HepG2 (cell line): ENCODE measurements around the gene CPPED1. TPM values are rescaled to one million over a fixed set of nuclear protein-coding genes. Genes with fewer than 3 reads are reported as not detected.

Experiments
- CCAR2 ChIP-seq: fragments of 200-400 bp; formaldehyde crosslinking; optimal IDR thresholded peaks from 2 replicates; pipeline ENCODE3; 2018; ENCODE audit warnings: low read depth, mild to moderate bottlenecking, low read length, moderate library complexity
- DDIT3 ChIP-seq: sonication (generic); formaldehyde crosslinking; IDR thresholded peaks from 2 replicates; pipeline ENCODE4 v1.4.0; 2020; ENCODE audit warnings: mild to moderate bottlenecking, missing genetic modification reagents
- ETV5 ChIP-seq: IDR thresholded peaks from 2 replicates; pipeline ENCODE4 v1.6.1; 2018; ENCODE audit warnings: missing biosample characterization, missing genetic modification reagents, inconsistent platforms, borderline replicate concordance
- HNRNPH1 ChIP-seq: fragments of 200-400 bp; formaldehyde crosslinking; optimal IDR thresholded peaks from 2 replicates; pipeline ENCODE3; 2017; ENCODE audit warnings: mild to moderate bottlenecking, low read depth, low read length
- ISL2 ChIP-seq: sonication (generic); formaldehyde crosslinking; IDR thresholded peaks from 2 replicates; pipeline ENCODE4 v1.5.0; 2020; ENCODE audit warnings: missing genetic modification reagents
- RELA ChIP-seq: sonication (generic); formaldehyde crosslinking; IDR thresholded peaks from 2 replicates; pipeline ENCODE4 v1.4.0; 2020; ENCODE audit warnings: missing genetic modification reagents
- RFX3 ChIP-seq: IDR thresholded peaks from 2 replicates; pipeline ENCODE4 v1.6.1; 2016; ENCODE audit warnings: missing biosample characterization, missing genetic modification reagents
- SNAPC2 ChIP-seq: sonication (generic); formaldehyde crosslinking; IDR thresholded peaks from 2 replicates; pipeline ENCODE4 v1.8.1; 2022; ENCODE audit warnings: mild to moderate bottlenecking, missing genetic modification reagents
- SOX6 ChIP-seq, 2 experiments: fragments of 450-650 bp in 1 of 2; sonication (generic) in 1 of 2; formaldehyde crosslinking in 1 of 2; IDR thresholded peaks; 2 replicates each; pipeline versions ENCODE4 v1.4.0 to v1.6.1; 2017 to 2020; ENCODE audit warnings: antibody characterized with exemption in 1 of 2, mild to moderate bottlenecking in 1 of 2, missing genetic modification reagents in 1 of 2
- THAP9 ChIP-seq: sonication (generic); formaldehyde crosslinking; IDR thresholded peaks from 2 replicates; pipeline ENCODE4; 2020; ENCODE audit warnings: missing genetic modification reagents, mild to moderate bottlenecking, borderline replicate concordance
- TSC22D2 ChIP-seq: sonication (generic); formaldehyde crosslinking; IDR thresholded peaks from 2 replicates; pipeline ENCODE4 v1.5.1; 2020; ENCODE audit warnings: missing genetic modification reagents, mild to moderate bottlenecking, borderline replicate concordance
- WIZ ChIP-seq: sonication (generic); formaldehyde crosslinking; IDR thresholded peaks from 2 replicates; pipeline ENCODE4 v1.5.1; 2020; ENCODE audit warnings: mild to moderate bottlenecking, missing genetic modification reagents
- ZKSCAN8 ChIP-seq: IDR thresholded peaks from 2 replicates; pipeline ENCODE4 v1.6.1; 2016; ENCODE audit warnings: borderline replicate concordance, missing genetic modification reagents, missing compliant biosample characterization
- ZNF160 ChIP-seq: sonication (generic); formaldehyde crosslinking; IDR thresholded peaks from 2 replicates; pipeline ENCODE4 v1.8.0; 2022; ENCODE audit warnings: mild to moderate bottlenecking, inconsistent platforms, missing genetic modification reagents
- ZNF713 ChIP-seq: sonication (generic); formaldehyde crosslinking; IDR thresholded peaks from 2 replicates; pipeline ENCODE4 v1.4.0; 2020; ENCODE audit warnings: mild to moderate bottlenecking, missing genetic modification reagents
- ZNF788 ChIP-seq: sonication (generic); formaldehyde crosslinking; IDR thresholded peaks from 2 replicates; pipeline ENCODE4 v1.5.0; 2020; ENCODE audit warnings: mild to moderate bottlenecking, missing genetic modification reagents, borderline replicate concordance
- ZSCAN21 ChIP-seq: sonication (generic); formaldehyde crosslinking; IDR thresholded peaks from 2 replicates; pipeline ENCODE4 v1.8.0; 2022; ENCODE audit warnings: mild to moderate bottlenecking, missing genetic modification reagents, moderate library complexity, borderline replicate concordance
- ZSCAN31 ChIP-seq: sonication (generic); formaldehyde crosslinking; IDR thresholded peaks from 2 replicates; pipeline ENCODE4 v1.5.0; 2020; ENCODE audit warnings: low read depth, mild to moderate bottlenecking, missing genetic modification reagents
- polyA plus RNA-seq, 8 experiments: library from polyadenylated mRNA; depleted of rRNA in 3 of 8; stranded (reverse) in 7 of 8; unstranded in 1 of 8; fragments of >200 nt; fragmentation: Illumina TruSeq in 4 of 8; extraction: Trizol in 4 of 8; gene quantifications; 2 replicates each; pipeline versions ENCODE4 v1.2.1 to v1.2.3, GENCODE V29; 2011 to 2016; ENCODE audit warnings: low read depth in 4 of 8, missing spikeins in 1 of 8, mixed read lengths in 1 of 8; ENCODE audit not compliant: insufficient read depth in 1 of 8
- total RNA-seq, 5 experiments: library from RNA; depleted of rRNA; stranded (reverse); fragments of >200 nt; fragmentation: Illumina TruSeq; extraction: Trizol; gene quantifications; 2 replicates each; pipeline ENCODE4 v1.2.3, GENCODE V29; 2016; ENCODE audit warnings: low read depth in 1 of 5
- TF ChIP-seq, protein P1 (sequence below): sonication (generic); formaldehyde crosslinking; IDR thresholded peaks from 2 replicates; pipeline ENCODE4 v1.4.0; 2020; ENCODE audit warnings: missing genetic modification reagents, borderline replicate concordance
- TF ChIP-seq, protein P2 (sequence below): IDR thresholded peaks from 2 replicates; pipeline ENCODE4 v1.6.1; 2016; ENCODE audit warnings: low read depth, borderline replicate concordance
- TF ChIP-seq, protein P3 (sequence below): sonication (generic); formaldehyde crosslinking; IDR thresholded peaks from 2 replicates; pipeline ENCODE4 v1.5.0; 2020; ENCODE audit warnings: mild to moderate bottlenecking, missing genetic modification reagents

CPPED1 gene
- total and polyA plus RNA-seq, 2 of the 13 experiments (the other 11 are each of a cell fraction or from before 2014, with no cell fraction given) = 66.6 to 71.3 TPM

- TF ChIP-seq CCAR2 (no peak), TSC22D2 (peak; percentile 99), ZNF713 (CRISPR knock-in tag) (no peak), RELA (CRISPR knock-in tag) (no peak), HNRNPH1 (no peak), ETV5 (CRISPR knock-in tag) (peak; percentile 68; the same call in 1 of the 2 replicates), DDIT3 (CRISPR knock-in tag) (peak; percentile 82; the same call in 1 of the 2 replicates), THAP9 (no peak), ZNF160 (CRISPR knock-in tag) (peak; percentile 88; the same call in 1 of the 2 replicates), SOX6 (IDR thresholded peaks at IDR 0.05) (no peak), SOX6 (CRISPR knock-in tag; IDR thresholded peaks at IDR 0.05) (no peak), RFX3 (CRISPR knock-in tag) (no peak), ZNF788 (CRISPR knock-in tag) (0 out of 2 replicates have a peak, but pooled peaks have one; percentile 40), SNAPC2 (CRISPR knock-in tag) (peak; percentile 95), ZSCAN31 (no peak; the same call in 1 of the 2 replicates), ZKSCAN8 (CRISPR knock-in tag) (0 out of 2 replicates have a peak, but pooled peaks have one; percentile 65), ISL2 (CRISPR knock-in tag) (peak; percentile 53; the same call in 1 of the 2 replicates), WIZ (CRISPR knock-in tag) (peak; percentile 99), ZSCAN21 (CRISPR knock-in tag) (peak; percentile 94)
- TF ChIP-seq, protein P1, sequence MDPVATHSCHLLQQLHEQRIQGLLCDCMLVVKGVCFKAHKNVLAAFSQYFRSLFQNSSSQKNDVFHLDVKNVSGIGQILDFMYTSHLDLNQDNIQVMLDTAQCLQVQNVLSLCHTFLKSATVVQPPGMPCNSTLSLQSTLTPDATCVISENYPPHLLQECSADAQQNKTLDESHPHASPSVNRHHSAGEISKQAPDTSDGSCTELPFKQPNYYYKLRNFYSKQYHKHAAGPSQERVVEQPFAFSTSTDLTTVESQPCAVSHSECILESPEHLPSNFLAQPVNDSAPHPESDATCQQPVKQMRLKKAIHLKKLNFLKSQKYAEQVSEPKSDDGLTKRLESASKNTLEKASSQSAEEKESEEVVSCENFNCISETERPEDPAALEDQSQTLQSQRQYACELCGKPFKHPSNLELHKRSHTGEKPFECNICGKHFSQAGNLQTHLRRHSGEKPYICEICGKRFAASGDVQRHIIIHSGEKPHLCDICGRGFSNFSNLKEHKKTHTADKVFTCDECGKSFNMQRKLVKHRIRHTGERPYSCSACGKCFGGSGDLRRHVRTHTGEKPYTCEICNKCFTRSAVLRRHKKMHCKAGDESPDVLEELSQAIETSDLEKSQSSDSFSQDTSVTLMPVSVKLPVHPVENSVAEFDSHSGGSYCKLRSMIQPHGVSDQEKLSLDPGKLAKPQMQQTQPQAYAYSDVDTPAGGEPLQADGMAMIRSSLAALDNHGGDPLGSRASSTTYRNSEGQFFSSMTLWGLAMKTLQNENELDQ (CRISPR knock-in tag) = peak; percentile 93; the same call in 1 of the 2 replicates
- TF ChIP-seq, protein P2, sequence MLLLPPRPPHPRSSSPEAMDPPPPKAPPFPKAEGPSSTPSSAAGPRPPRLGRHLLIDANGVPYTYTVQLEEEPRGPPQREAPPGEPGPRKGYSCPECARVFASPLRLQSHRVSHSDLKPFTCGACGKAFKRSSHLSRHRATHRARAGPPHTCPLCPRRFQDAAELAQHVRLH (CRISPR knock-in tag) = peak; percentile 99
- TF ChIP-seq, protein P3, sequence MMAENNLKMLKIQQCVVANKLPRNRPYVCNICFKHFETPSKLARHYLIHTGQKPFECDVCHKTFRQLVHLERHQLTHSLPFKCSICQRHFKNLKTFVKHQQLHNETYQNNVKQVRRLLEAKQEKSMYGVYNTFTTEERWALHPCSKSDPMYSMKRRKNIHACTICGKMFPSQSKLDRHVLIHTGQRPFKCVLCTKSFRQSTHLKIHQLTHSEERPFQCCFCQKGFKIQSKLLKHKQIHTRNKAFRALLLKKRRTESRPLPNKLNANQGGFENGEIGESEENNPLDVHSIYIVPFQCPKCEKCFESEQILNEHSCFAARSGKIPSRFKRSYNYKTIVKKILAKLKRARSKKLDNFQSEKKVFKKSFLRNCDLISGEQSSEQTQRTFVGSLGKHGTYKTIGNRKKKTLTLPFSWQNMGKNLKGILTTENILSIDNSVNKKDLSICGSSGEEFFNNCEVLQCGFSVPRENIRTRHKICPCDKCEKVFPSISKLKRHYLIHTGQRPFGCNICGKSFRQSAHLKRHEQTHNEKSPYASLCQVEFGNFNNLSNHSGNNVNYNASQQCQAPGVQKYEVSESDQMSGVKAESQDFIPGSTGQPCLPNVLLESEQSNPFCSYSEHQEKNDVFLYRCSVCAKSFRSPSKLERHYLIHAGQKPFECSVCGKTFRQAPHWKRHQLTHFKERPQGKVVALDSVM (CRISPR knock-in tag) = no peak
These were observed 142.0 kb downstream of the CPPED1 start (continued) for GRCh38 chr16:12661656-12662172.
